ENCODE measurements around the gene PRKACG. TPM values are rescaled to one million over a fixed set of nuclear protein-coding genes. Genes with fewer than 3 reads are reported as not detected.
A peak's percentile ranks its signal among the peaks of the same experiment; 100 is the strongest.

Gene PRKACG
- polyA plus RNA-seq, 1 donor from 2014 or later = not detected

DNA sequence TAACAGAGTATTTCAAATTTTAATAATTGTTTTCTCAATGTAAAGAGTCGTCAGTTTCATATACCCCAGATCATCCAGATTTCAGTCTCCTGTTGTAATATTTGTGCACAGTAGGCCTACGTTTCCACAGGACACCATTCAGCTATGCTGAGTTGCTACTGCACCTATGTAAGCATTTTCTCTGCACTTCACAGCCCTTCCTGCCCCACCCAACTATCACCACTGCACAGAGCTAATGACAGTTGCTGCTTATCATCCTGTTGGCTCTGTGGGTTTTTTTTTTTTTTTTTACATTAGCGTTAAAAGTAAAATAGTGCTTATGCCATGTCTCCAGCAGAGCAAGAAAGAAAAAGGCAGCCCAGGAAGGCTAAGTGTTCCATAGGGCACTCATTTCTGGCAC lies 5.9 kb upstream of the PRKACG start:
- no peak overlapping the region for H2AFZ ChIP-seq (ENCODE audit: low read depth, low read length)
- H3K79me2 ChIP-seq (replicated peaks; ENCODE audit: insufficient read depth, low read length) = no peaks in the 10 kb centered on the region
- TF ChIP-seq POLR2AphosphoS5 (IDR thresholded peaks at IDR 0.05) (no peak), EP300 (conservative IDR thresholded peaks at IDR 0.05; ENCODE audit: poor library complexity, severe bottlenecking) (no peak), CTCF (IDR thresholded peaks at IDR 0.05; ENCODE audit: poor library complexity, severe bottlenecking) (no peak), MXI1 (conservative IDR thresholded peaks at IDR 0.05; ENCODE audit: poor library complexity, severe bottlenecking) (no peak), SMC3 (conservative IDR thresholded peaks at IDR 0.05; ENCODE audit: poor library complexity) (no peak), RAD21 (conservative IDR thresholded peaks at IDR 0.05) (no peak), EZH2 (IDR thresholded peaks at IDR 0.05; ENCODE audit: borderline replicate concordance, insufficient read depth, low read length, poor library complexity, severe bottlenecking) (no peak), TAF1 (IDR thresholded peaks at IDR 0.05; ENCODE audit: low read depth) (no peak), REST (IDR thresholded peaks at IDR 0.05; ENCODE audit: borderline replicate concordance) (no peak)
- H3K9me3 ChIP-seq (ENCODE audit: low read length) = no peaks in the 10 kb centered on the region
- H3K4me2 ChIP-seq (ENCODE audit: low read length) = no peak overlapping the region
- H3K9ac ChIP-seq (ENCODE audit: low read length) = no peak overlapping the region
- H4K20me1 ChIP-seq (ENCODE audit: insufficient read depth) = no peaks in the 10 kb centered on the region
- H3F3A ChIP-seq (ENCODE audit: insufficient read depth, low read length, poor library complexity, severe bottlenecking) = no peaks in the 10 kb centered on the region
- no peaks in the 10 kb centered on the region for H3K27me3 ChIP-seq (ENCODE audit: insufficient read depth, low read depth, low read length)
- no peak overlapping the region for H3K4me3 ChIP-seq (ENCODE audit: low read length)
- H3K36me3 ChIP-seq (ENCODE audit: insufficient read depth, low read length) = no peaks in the 10 kb centered on the region
- no peaks in the 10 kb centered on the region for H3K9me2 ChIP-seq (ENCODE audit: insufficient read depth, low read length)
- H3K27ac ChIP-seq (ENCODE audit: low read length) = no peak overlapping the region

- H3K79me2 ChIP-seq (replicated peaks; ENCODE audit: insufficient read depth, low read length) = no peaks in the 10 kb centered on the region
- TF ChIP-seq RAD21 (conservative IDR thresholded peaks at IDR 0.05) (peak; percentile 20), EP300 (conservative IDR thresholded peaks at IDR 0.05; ENCODE audit: poor library complexity, severe bottlenecking) (no peak)
- H2AFZ ChIP-seq (ENCODE audit: low read depth, low read length) = no peak overlapping the region
These were observed 4.8 kb upstream of the PRKACG start for GRCh38 chr9:69018737-69019136.

More at GRCh38 chr9:69018737-69019136, 4.8 kb upstream of the PRKACG start:
- Histone ChIP-seq H3K4me3 (ENCODE audit: low read length) (no peak overlapping the region), H3K9ac (ENCODE audit: low read length) (no peak overlapping the region), H3K36me3 (ENCODE audit: insufficient read depth, low read length) (no peaks in the 10 kb centered on the region), H4K20me1 (ENCODE audit: insufficient read depth) (no peaks in the 10 kb centered on the region), H3K27ac (ENCODE audit: low read length) (no peak overlapping the region), H3K4me2 (ENCODE audit: low read length) (no peak overlapping the region), H3K27me3 (ENCODE audit: insufficient read depth, low read depth, low read length) (no peaks in the 10 kb centered on the region), H3K9me2 (ENCODE audit: insufficient read depth, low read length) (no peaks in the 10 kb centered on the region), H3K9me3 (ENCODE audit: low read length) (no peaks in the 10 kb centered on the region), H3F3A (ENCODE audit: insufficient read depth, low read length, poor library complexity, severe bottlenecking) (no peaks in the 10 kb centered on the region)

All from neural cell (in vitro differentiated cells).